CD14-positive monocyte (primary cell): ENCODE data around the gene WWOX. TPM values are rescaled to one million over a fixed set of nuclear protein-coding genes. Genes with fewer than 3 reads are reported as not detected.

Experiments
- DNase-seq, 3 donors: peaks; one replicate each; pipeline ENCODE4 v3.0.0-alpha.2; 2011 to 2022
- H2AFZ ChIP-seq: 2 replicates; pipeline ENCODE4 v1.6.0; 2012; ENCODE audit warnings: mild to moderate bottlenecking, low read depth, low read length, inconsistent platforms; ENCODE audit not compliant: insufficient read depth, poor library complexity, severe bottlenecking
- H3K27ac ChIP-seq, 2 donors: 1 replicate in 1 of 2; 2 replicates in 1 of 2; pipeline ENCODE4 v1.5.1; 2012 to 2013; ENCODE audit warnings: low read length in 2 of 2, control low read depth in 1 of 2, inconsistent platforms in 1 of 2, low read depth in 1 of 2, mild to moderate bottlenecking in 1 of 2
- H3K27me3 ChIP-seq, 2 donors: one replicate each; pipeline versions ENCODE4 v1.6.0 to v1.6.1; 2011 to 2013; ENCODE audit warnings: low read length in 2 of 2; ENCODE audit not compliant: control insufficient read depth in 2 of 2, insufficient read depth in 2 of 2
- H3K36me3 ChIP-seq, 2 donors: replicated peaks in 1 of 2; 1 replicate in 1 of 2; 2 replicates in 1 of 2; pipeline versions ENCODE4 v1.5.1 to v1.6.1; 2012 to 2013; ENCODE audit warnings: low read length in 2 of 2, control low read depth in 1 of 2, inconsistent platforms in 1 of 2, mild to moderate bottlenecking in 1 of 2; ENCODE audit not compliant: insufficient read depth in 2 of 2, control insufficient read depth in 1 of 2
- H3K4me1 ChIP-seq, 2 donors: 1 replicate in 1 of 2; 2 replicates in 1 of 2; pipeline versions ENCODE4 v1.5.1 to v1.6.1; 2012 to 2013; ENCODE audit warnings: low read length in 2 of 2, control low read depth in 1 of 2, inconsistent platforms in 1 of 2, mild to moderate bottlenecking in 1 of 2, moderate library complexity in 1 of 2; ENCODE audit not compliant: insufficient read depth in 2 of 2, control insufficient read depth in 1 of 2
- H3K4me2 ChIP-seq: replicated peaks from 2 replicates; pipeline ENCODE3; 2012; ENCODE audit warnings: low read length, moderate library complexity, mild to moderate bottlenecking; ENCODE audit not compliant: poor library complexity, severe bottlenecking; ENCODE audit errors: extremely low read depth
- H3K4me3 ChIP-seq, 3 experiments: fragments of 200-600 bp in 1 of 3; sonication (generic) in 1 of 3; replicated peaks in 1 of 3; 1 replicate in 2 of 3; 2 replicates in 1 of 3; pipeline ENCODE4 v1.5.1; 2011 to 2013; ENCODE audit warnings: low read length in 3 of 3, mild to moderate bottlenecking in 3 of 3, control low read depth in 2 of 3, low read depth in 2 of 3, inconsistent platforms in 1 of 3, moderate library complexity in 1 of 3
- H3K79me2 ChIP-seq: 2 replicates; pipeline ENCODE4 v1.6.0; 2012; ENCODE audit warnings: mild to moderate bottlenecking, control low read depth, inconsistent platforms, low read length, moderate library complexity; ENCODE audit not compliant: insufficient read depth
- H3K9ac ChIP-seq: 2 replicates; pipeline ENCODE4 v1.6.0; 2017; ENCODE audit warnings: low read length, mild to moderate bottlenecking; ENCODE audit not compliant: insufficient read depth, poor library complexity, severe bottlenecking
- H3K9me3 ChIP-seq, 2 donors: replicated peaks in 1 of 2; 1 replicate in 1 of 2; 2 replicates in 1 of 2; pipeline versions ENCODE4 v1.5.1 to v1.6.1; 2012 to 2013; ENCODE audit warnings: low read length in 2 of 2, control low read depth in 1 of 2; ENCODE audit not compliant: control insufficient read depth in 1 of 2, insufficient read depth in 1 of 2
- H4K20me1 ChIP-seq: 2 replicates; pipeline ENCODE4 v1.6.0; 2012; ENCODE audit warnings: mild to moderate bottlenecking, low read length, control low read depth, moderate library complexity; ENCODE audit not compliant: insufficient read depth
- H3K27ac Mint-ChIP-seq, 7 donors: one replicate each; pipeline ENCODE4 v1.8.0; 2020; ENCODE audit warnings: mild to moderate bottlenecking in 7 of 7, mixed read lengths in 7 of 7, moderate library complexity in 6 of 7, inconsistent platforms in 2 of 7
- H3K27me3 Mint-ChIP-seq, 3 donors: one replicate each; pipeline ENCODE4 v1.8.0; 2021 to 2022; ENCODE audit warnings: low read depth in 3 of 3, mild to moderate bottlenecking in 3 of 3, mixed read lengths in 3 of 3, moderate library complexity in 3 of 3, inconsistent platforms in 1 of 3
- H3K36me3 Mint-ChIP-seq, 2 donors: one replicate each; pipeline ENCODE4 v1.8.0; 2020; ENCODE audit warnings: mixed read lengths in 2 of 2, inconsistent platforms in 1 of 2, mild to moderate bottlenecking in 1 of 2
- H3K4me1 Mint-ChIP-seq: one replicate; pipeline ENCODE4 v1.8.0; 2020; ENCODE audit warnings: mild to moderate bottlenecking, mixed read lengths
- H3K4me3 Mint-ChIP-seq, 2 donors: one replicate each; pipeline ENCODE4 v1.8.0; 2020; ENCODE audit warnings: mild to moderate bottlenecking in 2 of 2, mixed read lengths in 2 of 2, moderate library complexity in 1 of 2
- H3K9me3 Mint-ChIP-seq, 7 donors: one replicate each; pipeline ENCODE4 v1.8.0; 2020 to 2022; ENCODE audit warnings: mixed read lengths in 7 of 7, mild to moderate bottlenecking in 6 of 7, moderate library complexity in 6 of 7, inconsistent platforms in 2 of 7
- CTCF ChIP-seq: fragments of 200-600 bp; IDR thresholded peaks from one replicate; pipeline ENCODE4 v1.8.0; 2022; ENCODE audit warnings: antibody characterized with exemption, mild to moderate bottlenecking
- WGBS: methylation state at CpG from one replicate; pipeline ENCODE4 v1.1.5; 2013; ENCODE audit warnings: missing lambda C conversion rate; ENCODE audit not compliant: insufficient coverage; 5-methylcytosine and 5-hydroxymethylcytosine counted together
- intact Hi-C, 2 donors: fragments of 100-400 bp; cut with micrococcal nuclease; formaldehyde crosslinking; loops; one replicate each; pipeline versions ENCODE4 v1.15.0 to v1.15.1; 2023
- polyA plus RNA-seq, 3 donors: library from polyadenylated mRNA; depleted of rRNA in 1 of 3; unstranded in 2 of 3; stranded (reverse) in 1 of 3; fragments of 300-500 nt in 2 of 3; fragments of >200 nt in 1 of 3; fragmentation: Illumina TruSeq in 2 of 3; gene quantifications; 1 replicate in 2 of 3; 2 replicates in 1 of 3; pipeline ENCODE4 v1.2.3, GENCODE V29; 2012 to 2021

Gene WWOX
- polyA plus RNA-seq, 3 donors = 4.0 to 7.0 (median 6.3) TPM

GRCh38 chr16:78648517-78648916, 549.1 kb downstream of the WWOX start:
- Mint-ChIP-seq H3K27ac (no peak overlapping the region), H3K27me3 (peaks cover 0 to 3% (median 2%) of the 10 kb centered on the region in 3 donors), H3K4me3 (no peak overlapping the region), H3K4me1 (peaks cover 3% of the 10 kb centered on the region), H3K9me3 (peaks cover 0 to 2% (median 0%) of the 10 kb centered on the region in 7 donors), H3K36me3 (no peaks in the 10 kb centered on the region)
- no peak overlapping the region for H3K9ac ChIP-seq
- H3K79me2 ChIP-seq = no peaks in the 10 kb centered on the region
- intact Hi-C loops = no loop called here
- no peaks in the 10 kb centered on the region for H3K4me1 ChIP-seq
- H3K9me3 ChIP-seq = no peaks in the 10 kb centered on the region
- DNase-seq = no peak
- H3K27ac ChIP-seq = no peak overlapping the region
- no peaks in the 10 kb centered on the region for H3K27me3 ChIP-seq
- no peaks in the 10 kb centered on the region for H3K36me3 ChIP-seq
- no peak overlapping the region for H2AFZ ChIP-seq
- no peak overlapping the region for H3K4me3 ChIP-seq
- 60% methylated on average over 2 of the region's 3 CpGs for WGBS
- H4K20me1 ChIP-seq = no peaks in the 10 kb centered on the region
- TF ChIP-seq CTCF = no peak
- no peak overlapping the region for H3K4me2 ChIP-seq

- Histone ChIP-seq H3K27me3 (no peaks in the 10 kb centered on the region), H3K4me2 (no peak overlapping the region), H4K20me1 (no peaks in the 10 kb centered on the region), H3K9ac (no peak overlapping the region), H3K79me2 (no peaks in the 10 kb centered on the region), H3K9me3 (no peaks in the 10 kb centered on the region), H3K27ac (no peak overlapping the region), H3K36me3 (no peaks in the 10 kb centered on the region), H3K4me3 (no peak overlapping the region), H2AFZ (no peak overlapping the region), H3K4me1 (no peaks in the 10 kb centered on the region)
- Mint-ChIP-seq H3K36me3 (no peaks in the 10 kb centered on the region), H3K27me3 (peaks cover 0 to 3% (median 2%) of the 10 kb centered on the region in 3 donors), H3K9me3 (peaks cover 0 to 2% (median 0%) of the 10 kb centered on the region in 7 donors), H3K4me3 (no peak overlapping the region), H3K4me1 (peaks cover 3% of the 10 kb centered on the region), H3K27ac (no peak overlapping the region)
- TF ChIP-seq CTCF = no peak
- DNase-seq = no peak
- 95% methylated on average over 4 of the region's 8 CpGs for WGBS
- intact Hi-C loops = no loop called here
Observed at GRCh38 chr16:78650339-78651074, 551.1 kb downstream of the WWOX start.
